Nephron progenitor cell (in vitro differentiated cells): Measurements from ENCODE around the gene SLC44A1.

Source experiments
- DNase-seq: peaks from one replicate; pipeline ENCODE4 v3.0.0; 2021
- H3K27ac Mint-ChIP-seq: 2 replicates; pipeline ENCODE4 v1.8.0; 2021; ENCODE audit warnings: mild to moderate bottlenecking, moderate library complexity, mixed read lengths
- H3K27me3 Mint-ChIP-seq: 2 replicates; pipeline ENCODE4 v1.8.0; 2021; ENCODE audit warnings: mild to moderate bottlenecking, low read depth, mixed read lengths; ENCODE audit not compliant: poor library complexity
- H3K36me3 Mint-ChIP-seq: 2 replicates; pipeline ENCODE4 v1.8.0; 2021; ENCODE audit warnings: low read depth, mixed read lengths
- H3K4me1 Mint-ChIP-seq: 2 replicates; pipeline ENCODE4 v1.8.0; 2021; ENCODE audit warnings: mixed read lengths
- H3K4me3 Mint-ChIP-seq: 2 replicates; pipeline ENCODE4 v1.8.0; 2021; ENCODE audit warnings: mild to moderate bottlenecking, moderate library complexity, mixed read lengths
- H3K9me3 Mint-ChIP-seq: 2 replicates; pipeline ENCODE4 v1.8.0; 2021; ENCODE audit warnings: mild to moderate bottlenecking, moderate library complexity, mixed read lengths
- CTCF ChIP-seq: fragments of 200-600 bp; sonication (generic); IDR thresholded peaks from 2 replicates; pipeline ENCODE4 v1.5.0; 2021; ENCODE audit warnings: antibody characterized with exemption

The SLC44A1 gene

GRCh38 chr9:105341434-105342146, 97.1 kb downstream of the SLC44A1 start:
- H3K27me3 Mint-ChIP-seq = no peaks in the 10 kb centered on the region
- no peak overlapping the region for H3K27ac Mint-ChIP-seq
- H3K4me1 Mint-ChIP-seq = no peaks in the 10 kb centered on the region

GRCh38 chr9:105342147-105342505, 97.7 kb downstream of the SLC44A1 start:
- DNase-seq = no peak
- no peak for TF ChIP-seq CTCF
- no peaks in the 10 kb centered on the region for H3K9me3 Mint-ChIP-seq
- no peaks in the 10 kb centered on the region for H3K27me3 Mint-ChIP-seq
- no peaks in the 10 kb centered on the region for H3K4me1 Mint-ChIP-seq
- peaks cover 32% of the 10 kb centered on the region for H3K36me3 Mint-ChIP-seq
- no peak overlapping the region for H3K27ac Mint-ChIP-seq
- no peak overlapping the region for H3K4me3 Mint-ChIP-seq

More at GRCh38 chr9:105341434-105342146, 97.1 kb downstream of the SLC44A1 start:
- Mint-ChIP-seq H3K4me3 (no peak overlapping the region), H3K9me3 (no peaks in the 10 kb centered on the region), H3K36me3 (peaks cover 38% of the 10 kb centered on the region)
- DNase-seq = no peak
- no peak for TF ChIP-seq CTCF

- no peaks in the 10 kb centered on the region for H3K27me3 Mint-ChIP-seq
- TF ChIP-seq CTCF = no peak
- H3K36me3 Mint-ChIP-seq = peaks cover 22% of the 10 kb centered on the region
- DNase-seq = no peak
- no peaks in the 10 kb centered on the region for H3K9me3 Mint-ChIP-seq
- no peak overlapping the region for H3K4me3 Mint-ChIP-seq
- H3K27ac Mint-ChIP-seq = no peak overlapping the region
- no peaks in the 10 kb centered on the region for H3K4me1 Mint-ChIP-seq
Observed at GRCh38 chr9:105344283-105344682, 99.8 kb downstream of the SLC44A1 start.

GRCh38 chr9:105345626-105346025, 101.2 kb downstream of the SLC44A1 start:
- H3K4me3 Mint-ChIP-seq = no peak overlapping the region
- no peak overlapping the region for H3K27ac Mint-ChIP-seq
- H3K27me3 Mint-ChIP-seq = no peaks in the 10 kb centered on the region
- no peak for DNase-seq
- H3K36me3 Mint-ChIP-seq = peaks cover 29% of the 10 kb centered on the region
- H3K9me3 Mint-ChIP-seq = no peaks in the 10 kb centered on the region
- no peaks in the 10 kb centered on the region for H3K4me1 Mint-ChIP-seq
- no peak for TF ChIP-seq CTCF

- no peak overlapping the region for H3K4me3 Mint-ChIP-seq
- H3K36me3 Mint-ChIP-seq = peaks cover 36% of the 10 kb centered on the region
- no peaks in the 10 kb centered on the region for H3K27me3 Mint-ChIP-seq
- no peak for TF ChIP-seq CTCF
- no peak for DNase-seq
- no peaks in the 10 kb centered on the region for H3K9me3 Mint-ChIP-seq
- no peak overlapping the region for H3K27ac Mint-ChIP-seq
- no peaks in the 10 kb centered on the region for H3K4me1 Mint-ChIP-seq
Observed at GRCh38 chr9:105346273-105346672, 101.8 kb downstream of the SLC44A1 start.

GRCh38 chr9:105354448-105354847, 110.0 kb downstream of the SLC44A1 start:
- Mint-ChIP-seq H3K27me3 (no peaks in the 10 kb centered on the region), H3K4me3 (no peak overlapping the region), H3K9me3 (no peaks in the 10 kb centered on the region), H3K27ac (no peak overlapping the region), H3K4me1 (peaks cover 11% of the 10 kb centered on the region), H3K36me3 (peaks cover 29% of the 10 kb centered on the region)
- no peak for TF ChIP-seq CTCF
- DNase-seq = no peak
